ENCODE measurements around the gene DLG5. TPM values are rescaled to one million over a fixed set of nuclear protein-coding genes. Genes with fewer than 3 reads are reported as not detected.

The DLG5 gene
- polyA plus RNA-seq, 1 of the 3 experiments (the other 2 are of a cell fraction) = 31.3 TPM

GRCh38 chr10:77967611-77968022 lies 41.1 kb upstream of the DLG5 start (continued):
- no peak for TF ChIP-seq ZBTB33 (IDR thresholded peaks at IDR 0.05; ENCODE audit: borderline replicate concordance, low read depth)

- peak; percentile 15; the same call in 1 of the 2 replicates for TF ChIP-seq FOSL2 (IDR thresholded peaks at IDR 0.05; ENCODE audit: borderline replicate concordance, low read depth)
- TF ChIP-seq JUND (IDR thresholded peaks at IDR 0.05) = no peak
- no peak overlapping the region for H3K9ac ChIP-seq
- DNase-seq = no peak
- H3K79me2 ChIP-seq (ENCODE audit: insufficient read depth) = no peaks in the 10 kb centered on the region
- WGBS (ENCODE audit: low lambda C conversion rate) = 61% methylated on average over 5 of the region's 5 CpGs
- ChIA-PET POLR2A (no interaction called here), CTCF (interaction anchor here (1.8 kb wide), 1 partner anchor 9 kb away, joined by 6 read pairs; no protein-coding TSS in a partner anchor)
- H3K4me2 ChIP-seq = no peak overlapping the region
- H3K9me3 ChIP-seq = no peaks in the 10 kb centered on the region
- peaks cover 0 to 4% of the 10 kb centered on the region in 2 experiments for H3K36me3 ChIP-seq (replicated peaks in 1 of 2; ENCODE audit: control insufficient read depth in 1 of 2, insufficient read depth in 2 of 2, low read length in 1 of 2)
- no peaks in the 10 kb centered on the region for H3K27me3 ChIP-seq (ENCODE audit: insufficient read depth)
- no peak overlapping the region for H3K4me3 ChIP-seq (ENCODE audit: low read depth in 2 of 2, low read length in 1 of 2)
- no peaks in the 10 kb centered on the region for H4K20me1 ChIP-seq (ENCODE audit: insufficient read depth)
- H3K9me2 ChIP-seq = no peaks in the 10 kb centered on the region
- peaks cover 1% of the 10 kb centered on the region for H3F3A ChIP-seq (replicated peaks; ENCODE audit: insufficient read depth)
- H3K4me1 ChIP-seq (ENCODE audit: control insufficient read depth in 1 of 2, insufficient read depth in 2 of 2, low read depth in 1 of 2, low read length in 1 of 2) = peaks cover 0 to 8% of the 10 kb centered on the region in 2 experiments; a peak in 1 of 4 replicates
- H2AFZ ChIP-seq (ENCODE audit: low read depth) = no peak overlapping the region
- no peak overlapping the region for H3K27ac ChIP-seq (ENCODE audit: low read depth in 2 of 2, low read length in 1 of 2)
Observed at GRCh38 chr10:77965294-77965693, 38.7 kb upstream of the DLG5 start.

- WGBS (ENCODE audit: low lambda C conversion rate) = 73% methylated on average over 1 of the region's 1 CpG
- peaks cover 0 to 8% of the 10 kb centered on the region in 2 experiments; a peak in 1 of 4 replicates for H3K4me1 ChIP-seq (ENCODE audit: control insufficient read depth in 1 of 2, insufficient read depth in 2 of 2, low read depth in 1 of 2, low read length in 1 of 2)
- DNase-seq = no peak
- ChIA-PET POLR2A (no interaction called here), CTCF (no interaction called here)
- no peak overlapping the region for H3K4me3 ChIP-seq (ENCODE audit: low read depth in 2 of 2, low read length in 1 of 2)
- no peak overlapping the region for H3K4me2 ChIP-seq
- H3K27ac ChIP-seq (ENCODE audit: low read depth in 2 of 2, low read length in 1 of 2) = no peak overlapping the region
- no peaks in the 10 kb centered on the region for H3K9me3 ChIP-seq
- H4K20me1 ChIP-seq (ENCODE audit: insufficient read depth) = no peaks in the 10 kb centered on the region
- no peaks in the 10 kb centered on the region for H3K9me2 ChIP-seq
- peaks cover 0 to under 1% of the 10 kb centered on the region in 2 experiments for H3K36me3 ChIP-seq (replicated peaks in 1 of 2; ENCODE audit: control insufficient read depth in 1 of 2, insufficient read depth in 2 of 2, low read length in 1 of 2)
- no peaks in the 10 kb centered on the region for H3F3A ChIP-seq (replicated peaks; ENCODE audit: insufficient read depth)
- no peak overlapping the region for H2AFZ ChIP-seq (ENCODE audit: low read depth)
- no peaks in the 10 kb centered on the region for H3K27me3 ChIP-seq (ENCODE audit: insufficient read depth)
- no peak overlapping the region for H3K9ac ChIP-seq
- H3K79me2 ChIP-seq (ENCODE audit: insufficient read depth) = no peaks in the 10 kb centered on the region
- TF ChIP-seq FOSL2 (IDR thresholded peaks at IDR 0.05; ENCODE audit: borderline replicate concordance, low read depth) = no peak
- no peak for TF ChIP-seq RFX5 (IDR thresholded peaks at IDR 0.05; ENCODE audit: low read length)
- TF ChIP-seq JUND (IDR thresholded peaks at IDR 0.05) = no peak
- no peak for TF ChIP-seq USF2 (IDR thresholded peaks at IDR 0.05; ENCODE audit: borderline replicate concordance, low read depth, low read length)
- TF ChIP-seq GABPA (IDR thresholded peaks at IDR 0.05; ENCODE audit: low read depth) = no peak
- no peak for TF ChIP-seq POLR2AphosphoS5 (IDR thresholded peaks at IDR 0.05; ENCODE audit: low read depth, low read length)
- TF ChIP-seq FOXM1 (IDR thresholded peaks at IDR 0.05; ENCODE audit: low read depth) = no peak
- no peak for TF ChIP-seq REST (IDR thresholded peaks at IDR 0.05; ENCODE audit: low read depth, low read length)
- no peak for TF ChIP-seq YY1 (IDR thresholded peaks at IDR 0.05; ENCODE audit: low read depth)
- TF ChIP-seq SMC3 (IDR thresholded peaks at IDR 0.05; ENCODE audit: low read depth, low read length) = no peak
- no peak for TF ChIP-seq ELF1 (IDR thresholded peaks at IDR 0.05)
- no peak for TF ChIP-seq PBX3 (IDR thresholded peaks at IDR 0.05)
- no peak for TF ChIP-seq RAD21 (IDR thresholded peaks at IDR 0.05; ENCODE audit: low read length)
- TF ChIP-seq CTCF (IDR thresholded peaks at IDR 0.05) = no peak
- TF ChIP-seq CHD2 (IDR thresholded peaks at IDR 0.05; ENCODE audit: low read length, partially characterized antibody) = no peak
- no peak for TF ChIP-seq SIN3A (IDR thresholded peaks at IDR 0.05; ENCODE audit: borderline replicate concordance, low read depth, low read length)
Observed at GRCh38 chr10:77964811-77965210, 38.3 kb upstream of the DLG5 start.
